ENCODE results near the gene GMDS. TPM values are rescaled to one million over a fixed set of nuclear protein-coding genes. Genes with fewer than 3 reads are reported as not detected.

Gene GMDS
- total and polyA plus RNA-seq, 2 experiments from 2014 or later, result 30.1 to 36.5 TPM

DNA sequence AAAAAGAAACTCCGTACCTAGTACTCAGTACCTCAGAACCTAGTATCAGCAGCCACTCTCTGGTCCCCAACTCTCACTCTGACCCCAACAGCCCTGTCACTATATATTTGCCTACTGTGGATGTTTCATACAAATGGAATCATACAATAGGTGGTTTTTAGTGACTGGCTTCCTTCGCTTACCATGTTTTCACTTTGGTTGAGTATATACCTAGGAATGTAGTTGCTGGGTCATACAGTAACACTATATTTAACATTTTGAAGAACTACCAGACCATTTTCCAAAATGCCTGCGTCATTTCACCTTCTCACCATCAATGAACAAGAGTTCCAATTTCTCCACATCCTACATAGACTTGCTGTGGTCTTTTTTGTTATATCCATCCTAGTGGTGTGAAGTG, 283.2 kb downstream of the GMDS start:
- no peaks in the 10 kb centered on the region for H3K36me3 Mint-ChIP-seq (ENCODE audit: low read depth)

More for the DNA sequence above, 283.2 kb downstream of the GMDS start:
- Histone ChIP-seq H3K4me1 (ENCODE audit: insufficient read depth) (no peaks in the 10 kb centered on the region), H3K4me2 (no peak overlapping the region), H3F3A (replicated peaks; ENCODE audit: low read depth) (no peaks in the 10 kb centered on the region), H3K27me3 (ENCODE audit: insufficient read depth) (no peaks in the 10 kb centered on the region), H3K9me2 (ENCODE audit: insufficient read depth) (no peaks in the 10 kb centered on the region), H4K20me1 (replicated peaks; ENCODE audit: insufficient read depth) (no peaks in the 10 kb centered on the region), H2AFZ (no peak overlapping the region), H3K4me3 (no peak overlapping the region), H3K36me3 (ENCODE audit: insufficient read depth) (no peaks in the 10 kb centered on the region), H3K79me2 (replicated peaks; ENCODE audit: insufficient read depth) (no peaks in the 10 kb centered on the region; the same call in 1 of the 2 replicates), H3K27ac (ENCODE audit: low read depth) (no peak overlapping the region)
- Mint-ChIP-seq H3K4me3 (no peak overlapping the region), H3K27ac (no peak overlapping the region), H3K9me3 (no peaks in the 10 kb centered on the region), H3K4me1 (peaks cover 8% of the 10 kb centered on the region; the same call in 2 of the 3 replicates), H3K27me3 (ENCODE audit: insufficient read depth, low read depth, poor library complexity) (peaks cover 4% of the 10 kb centered on the region)
- ATAC-seq, result no peak
- DNase-seq (ENCODE audit: low spot score), result no peak
- TF ChIP-seq ZNF114 (CRISPR knock-in tag; IDR thresholded peaks at IDR 0.05), result no peak
- TF ChIP-seq EZH2 (IDR thresholded peaks at IDR 0.05; ENCODE audit: low read depth, unreplicated experiment), result no peak
- no peak for TF ChIP-seq EZH2phosphoT487 (IDR thresholded peaks at IDR 0.05; ENCODE audit: unreplicated experiment)
- no peak for TF ChIP-seq POLR2AphosphoS5 (IDR thresholded peaks at IDR 0.05; ENCODE audit: low read depth)
- TF ChIP-seq, protein P1, sequence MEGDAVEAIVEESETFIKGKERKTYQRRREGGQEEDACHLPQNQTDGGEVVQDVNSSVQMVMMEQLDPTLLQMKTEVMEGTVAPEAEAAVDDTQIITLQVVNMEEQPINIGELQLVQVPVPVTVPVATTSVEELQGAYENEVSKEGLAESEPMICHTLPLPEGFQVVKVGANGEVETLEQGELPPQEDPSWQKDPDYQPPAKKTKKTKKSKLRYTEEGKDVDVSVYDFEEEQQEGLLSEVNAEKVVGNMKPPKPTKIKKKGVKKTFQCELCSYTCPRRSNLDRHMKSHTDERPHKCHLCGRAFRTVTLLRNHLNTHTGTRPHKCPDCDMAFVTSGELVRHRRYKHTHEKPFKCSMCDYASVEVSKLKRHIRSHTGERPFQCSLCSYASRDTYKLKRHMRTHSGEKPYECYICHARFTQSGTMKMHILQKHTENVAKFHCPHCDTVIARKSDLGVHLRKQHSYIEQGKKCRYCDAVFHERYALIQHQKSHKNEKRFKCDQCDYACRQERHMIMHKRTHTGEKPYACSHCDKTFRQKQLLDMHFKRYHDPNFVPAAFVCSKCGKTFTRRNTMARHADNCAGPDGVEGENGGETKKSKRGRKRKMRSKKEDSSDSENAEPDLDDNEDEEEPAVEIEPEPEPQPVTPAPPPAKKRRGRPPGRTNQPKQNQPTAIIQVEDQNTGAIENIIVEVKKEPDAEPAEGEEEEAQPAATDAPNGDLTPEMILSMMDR (conservative IDR thresholded peaks at IDR 0.05; ENCODE audit: low read depth in 2 of 2), result no peak
- TF ChIP-seq ZNF331 (CRISPR knock-in tag; IDR thresholded peaks at IDR 0.05; ENCODE audit: low read depth), result no peak
- no peak for TF ChIP-seq ZNF462 (CRISPR knock-in tag; IDR thresholded peaks at IDR 0.05)
- no peak for TF ChIP-seq ETS1 (IDR thresholded peaks at IDR 0.05)
